Psoas muscle (tissue), 8 donors: ENCODE measurements around the gene CELF2. TPM values are rescaled to one million over a fixed set of nuclear protein-coding genes. Genes with fewer than 3 reads are reported as not detected.

Experiments used
- ATAC-seq, 4 donors: fragments of 200-7000 bp; cut with Tn5 transposase; one replicate each; pipeline ENCODE4 v1.9.1; 2020; ENCODE audit warnings: moderate library complexity in 3 of 4, mild to moderate bottlenecking in 2 of 4
- DNase-seq, 2 donors: peaks; one replicate each; pipeline ENCODE4 v3.0.0-alpha.2; 2020
- H3K27ac ChIP-seq: fragments of 200-600 bp; one replicate; pipeline ENCODE4 v1.8.0; 2022
- H3K27me3 ChIP-seq, 3 donors: fragments of 200-600 bp in 1 of 3; one replicate each; pipeline versions ENCODE4 v1.6.1 to v1.8.0; 2013 to 2022; ENCODE audit warnings: low read length in 2 of 3, mild to moderate bottlenecking in 2 of 3, moderate library complexity in 1 of 3; ENCODE audit not compliant: insufficient read depth in 3 of 3
- H3K36me3 ChIP-seq, 2 donors: fragments of 200-600 bp in 1 of 2; one replicate each; pipeline versions ENCODE4 v1.6.1 to v1.8.0; 2013 to 2022; ENCODE audit warnings: low read depth in 1 of 2, mild to moderate bottlenecking in 1 of 2, moderate library complexity in 1 of 2; ENCODE audit not compliant: insufficient read depth in 1 of 2
- H3K4me1 ChIP-seq: fragments of 200-600 bp; one replicate; pipeline ENCODE4 v1.8.0; 2022
- H3K4me3 ChIP-seq: fragments of 200-600 bp; one replicate; pipeline ENCODE4 v1.8.0; 2022; ENCODE audit warnings: mild to moderate bottlenecking
- H3K9me3 ChIP-seq: fragments of 200-600 bp; one replicate; pipeline ENCODE4 v1.8.0; 2022
- WGBS, 3 donors: extraction: QIAGEN DNeasy Blood & Tissue Kit; methylation state at CpG; one replicate each; pipeline versions ENCODE4 v1.1.6 to v1.1.7; 2013; 5-methylcytosine and 5-hydroxymethylcytosine counted together
- intact Hi-C, 2 donors: fragments of 100-400 bp; cut with DNase I; formaldehyde crosslinking; loops; one replicate each; pipeline versions ENCODE4 v1.11.0 to v1.14.2; 2022
- polyA plus RNA-seq, 3 donors: library from polyadenylated mRNA; stranded (reverse); fragments of 200-250 nt; gene quantifications; one replicate each; pipeline ENCODE4 v1.2.3, GENCODE V29; 2013
- total RNA-seq, 4 donors: library from RNA; stranded (reverse); fragmentation: NEBNext Ultra II Directional in 2 of 4; extraction: Animal tissue kit (Norgen Biotek cat#: 25700) in 2 of 4; gene quantifications; one replicate each; pipeline versions ENCODE4 v1.2.1 to v1.2.4, GENCODE V29; 2021 to 2023
- TF ChIP-seq, protein P1 (sequence below): fragments of 200-600 bp; IDR thresholded peaks from one replicate; pipeline ENCODE4 v1.8.0; 2022; ENCODE audit warnings: antibody characterized with exemption
- donor health status: healthy with polysubstance abuse.
- donor health status: DM: no; HTN: no; CAD: no; lungs with moderate emphysema.
- donor health status: Bipolar disorder and iron deficiency.
- donor health status: healthy.
- donor health status: DM: yes; HTN: yes; CAD: no.
- donor health status: DM: no; HTN: no; CAD: no.
- donor health status: DM: no; HTN: no; CAD: no.
- donor health status: DM: yes; HTN: yes; CAD: no.

CELF2 gene
- total and polyA plus RNA-seq, 7 donors, result 9.8 to 47.8 (median 29.0) TPM

DNA sequence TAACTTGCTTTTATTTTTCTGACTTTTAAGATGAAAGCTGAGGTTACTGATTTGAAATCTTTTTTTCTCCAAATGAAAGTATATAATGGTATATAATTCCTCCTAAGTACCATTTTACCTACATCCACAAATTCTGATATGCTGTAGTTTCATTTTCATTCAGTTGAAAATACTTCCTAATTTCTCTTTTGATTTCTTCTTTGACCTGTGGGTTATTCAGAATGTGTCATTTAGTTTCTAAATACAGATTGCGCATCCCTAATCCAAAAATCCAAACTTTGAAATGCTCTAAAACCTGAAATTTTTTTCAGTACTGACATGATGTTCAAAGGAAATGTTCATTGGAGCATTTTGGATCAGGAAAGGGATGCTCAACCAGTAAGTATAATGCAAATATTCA, 168.7 kb downstream of the CELF2 start:
- Histone ChIP-seq H3K36me3 (peaks cover 0 to 2% of the 10 kb centered on the region in 2 donors), H3K27ac (no peak overlapping the region), H3K4me1 (peaks cover 21% of the 10 kb centered on the region), H3K9me3 (no peaks in the 10 kb centered on the region), H3K27me3 (no peaks in the 10 kb centered on the region), H3K4me3 (no peak overlapping the region)
- intact Hi-C loops, result no loop called here
- DNase-seq (no peak), ATAC-seq (no peak)
- WGBS, 3 donors, result 95 to 98% (median 98%) methylated on average over 1 of the region's 1 CpG
- TF ChIP-seq, protein P1, sequence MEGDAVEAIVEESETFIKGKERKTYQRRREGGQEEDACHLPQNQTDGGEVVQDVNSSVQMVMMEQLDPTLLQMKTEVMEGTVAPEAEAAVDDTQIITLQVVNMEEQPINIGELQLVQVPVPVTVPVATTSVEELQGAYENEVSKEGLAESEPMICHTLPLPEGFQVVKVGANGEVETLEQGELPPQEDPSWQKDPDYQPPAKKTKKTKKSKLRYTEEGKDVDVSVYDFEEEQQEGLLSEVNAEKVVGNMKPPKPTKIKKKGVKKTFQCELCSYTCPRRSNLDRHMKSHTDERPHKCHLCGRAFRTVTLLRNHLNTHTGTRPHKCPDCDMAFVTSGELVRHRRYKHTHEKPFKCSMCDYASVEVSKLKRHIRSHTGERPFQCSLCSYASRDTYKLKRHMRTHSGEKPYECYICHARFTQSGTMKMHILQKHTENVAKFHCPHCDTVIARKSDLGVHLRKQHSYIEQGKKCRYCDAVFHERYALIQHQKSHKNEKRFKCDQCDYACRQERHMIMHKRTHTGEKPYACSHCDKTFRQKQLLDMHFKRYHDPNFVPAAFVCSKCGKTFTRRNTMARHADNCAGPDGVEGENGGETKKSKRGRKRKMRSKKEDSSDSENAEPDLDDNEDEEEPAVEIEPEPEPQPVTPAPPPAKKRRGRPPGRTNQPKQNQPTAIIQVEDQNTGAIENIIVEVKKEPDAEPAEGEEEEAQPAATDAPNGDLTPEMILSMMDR, result no peak

- Histone ChIP-seq H3K27me3 (no peaks in the 10 kb centered on the region), H3K4me1 (peaks cover 18% of the 10 kb centered on the region), H3K9me3 (no peaks in the 10 kb centered on the region), H3K4me3 (no peak overlapping the region), H3K36me3 (no peaks in the 10 kb centered on the region), H3K27ac (no peak overlapping the region)
- TF ChIP-seq, protein P1, result no peak
- intact Hi-C loops, result no loop called here
- WGBS, 3 donors, result 66 to 71% (median 70%) methylated on average over 6 of the region's 6 CpGs
- DNase-seq (no peak), ATAC-seq (no peak)
These were observed 172.1 kb downstream of the CELF2 start for GRCh38 chr10:11189582-11190376.

DNA sequence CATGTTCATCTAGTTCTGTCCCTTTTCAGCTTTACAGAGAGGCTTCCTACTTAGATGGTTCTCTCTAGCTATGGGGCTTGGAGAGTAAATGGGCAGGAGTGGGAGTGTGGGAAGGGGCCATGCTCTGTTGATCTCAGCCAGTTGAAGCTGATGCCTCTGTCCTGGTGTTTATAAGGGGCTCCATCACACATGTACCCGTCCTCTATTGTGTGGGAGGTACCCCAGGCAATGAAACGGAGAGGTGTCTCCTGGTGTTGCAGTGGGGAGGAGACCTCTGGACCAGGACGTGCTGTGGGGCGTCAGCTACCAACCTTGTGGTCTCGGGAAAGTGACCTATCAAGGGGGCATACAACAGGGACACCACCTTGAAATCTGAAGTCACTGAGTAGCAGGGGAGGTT, 173.5 kb downstream of the CELF2 start:
- 89 to 93% (median 90%) methylated on average over 5 of the region's 5 CpGs for WGBS, 3 donors
- DNase-seq, result no peak
- Histone ChIP-seq H3K27ac (no peak overlapping the region), H3K9me3 (no peaks in the 10 kb centered on the region), H3K27me3 (no peaks in the 10 kb centered on the region), H3K36me3 (no peaks in the 10 kb centered on the region), H3K4me3 (no peak overlapping the region), H3K4me1 (peaks cover 18% of the 10 kb centered on the region)
- intact Hi-C loops, result no loop called here
- TF ChIP-seq, protein P1, result no peak
- no peak for ATAC-seq

GRCh38 chr10:11191678-11192077, 174.0 kb downstream of the CELF2 start:
- Histone ChIP-seq H3K4me1 (peaks cover 18% of the 10 kb centered on the region), H3K9me3 (no peaks in the 10 kb centered on the region), H3K27me3 (no peaks in the 10 kb centered on the region), H3K36me3 (no peaks in the 10 kb centered on the region), H3K27ac (no peak overlapping the region), H3K4me3 (no peak overlapping the region)
- ATAC-seq, result peak in 3 of 4 donors; percentile 5 to 39 (median 12)
- TF ChIP-seq, protein P1, result no peak
- intact Hi-C loops, result no loop called here
- WGBS, 3 donors, result 62 to 79% (median 64%) methylated on average over 5 of the region's 5 CpGs
- no peak for DNase-seq
